WTC11 (cell line): Measurements from ENCODE around the gene FOXO1.

ENCODE experiments used
- ATF6 ChIP-seq: sonication (generic); formaldehyde crosslinking; IDR thresholded peaks from 2 replicates; pipeline ENCODE4 v1.8.1; 2023; ENCODE audit warnings: mild to moderate bottlenecking, missing genetic modification reagents
- CTCF ChIP-seq: fragments of 200-600 bp; IDR thresholded peaks from 2 replicates; pipeline ENCODE4 v1.8.0; 2022; ENCODE audit warnings: antibody characterized with exemption
- FOXP1 ChIP-seq: sonication (generic); formaldehyde crosslinking; IDR thresholded peaks from 2 replicates; pipeline ENCODE4 v1.8.0; 2022; ENCODE audit warnings: missing genetic modification reagents, mild to moderate bottlenecking, moderate library complexity, borderline replicate concordance
- GABPB1 ChIP-seq: sonication (generic); formaldehyde crosslinking; IDR thresholded peaks from 2 replicates; pipeline ENCODE4 v1.8.1; 2023; ENCODE audit warnings: mild to moderate bottlenecking, missing genetic modification reagents
- MAX ChIP-seq: sonication (generic); formaldehyde crosslinking; IDR thresholded peaks from 2 replicates; pipeline ENCODE4 v1.8.0; 2022; ENCODE audit warnings: mild to moderate bottlenecking, missing genetic modification reagents
- SMAD4 ChIP-seq: sonication (generic); formaldehyde crosslinking; IDR thresholded peaks from 2 replicates; pipeline ENCODE4 v1.8.0; 2022; ENCODE audit warnings: mild to moderate bottlenecking, missing genetic modification reagents
- TEAD4 ChIP-seq: sonication (generic); formaldehyde crosslinking; IDR thresholded peaks from 2 replicates; pipeline ENCODE4 v1.8.0; 2022; ENCODE audit warnings: mild to moderate bottlenecking, missing genetic modification reagents
- ZMAT4 ChIP-seq: fragments of 250-450 bp; sonication (Bioruptor Pico); IDR thresholded peaks from 2 replicates; pipeline ENCODE4 v1.9.0; 2021; ENCODE audit warnings: mild to moderate bottlenecking
- ZNF416 ChIP-seq: fragments of 250-450 bp; sonication (Bioruptor Pico); IDR thresholded peaks from 2 replicates; pipeline ENCODE4 v1.9.0; 2021; ENCODE audit warnings: mild to moderate bottlenecking, inconsistent platforms
- ZNF512 ChIP-seq: sonication (generic); formaldehyde crosslinking; IDR thresholded peaks from 2 replicates; pipeline ENCODE4 v1.8.1; 2022; ENCODE audit warnings: missing genetic modification reagents, borderline replicate concordance

GRCh38 chr13:40589285-40590109 is 76.9 kb downstream of the FOXO1 start:
- no peak for TF ChIP-seq CTCF
- TF ChIP-seq ATF6, result no peak
- TF ChIP-seq ZNF512 (CRISPR knock-in tag), result no peak
- no peak for TF ChIP-seq GABPB1
- TF ChIP-seq SMAD4, result no peak
- no peak for TF ChIP-seq TEAD4 (CRISPR knock-in tag)
- TF ChIP-seq MAX (CRISPR knock-in tag), result no peak
- no peak for TF ChIP-seq FOXP1
- no peak for TF ChIP-seq ZNF416 (CRISPR knock-in tag)
- no peak for TF ChIP-seq ZMAT4
